IMR-90 (cell line): ENCODE measurements around the gene LRRTM4. TPM values are rescaled to one million over a fixed set of nuclear protein-coding genes. Genes with fewer than 3 reads are reported as not detected.

Experiments used
- ATAC-seq: fragments of 200-7000 bp; cut with Tn5 transposase; 2 replicates; pipeline ENCODE4 v1.9.1; 2020; ENCODE audit warnings: low read depth, mild to moderate bottlenecking, moderate library complexity
- BruUV-seq: library from RNA; stranded (reverse); fragments of 400-500 nt; replicated peaks from 2 replicates; lab custom pipeline; 2021; lab: Mats Ljungman, UMichigan
- CTCF ChIA-PET: fragments of 300-600 bp; formaldehyde crosslinking; extraction: SDS; loops from one replicate; lab custom pipeline; 2021; ENCODE audit warnings: antibody characterized with exemption; lab: Yijun Ruan, JAX
- POLR2A ChIA-PET: fragments of 300-600 bp; sonication (Branson Sonifier 250); formaldehyde crosslinking; loops from one replicate; lab custom pipeline; 2022; ENCODE audit warnings: antibody characterized with exemption; ENCODE audit not compliant: unreplicated experiment; lab: Charles Lee
- DNase-seq: peaks from one replicate; pipeline ENCODE4 v3.0.0; 2013
- H2AFZ ChIP-seq: replicated peaks from 2 replicates; pipeline ENCODE3; 2013; ENCODE audit warnings: low read length, mild to moderate bottlenecking; ENCODE audit not compliant: poor library complexity
- H2AK5ac ChIP-seq: 2 replicates; pipeline ENCODE4 v1.6.1; 2013; ENCODE audit warnings: low read depth, low read length, inconsistent platforms
- H2AK9ac ChIP-seq: replicated peaks from 2 replicates; pipeline ENCODE3; 2013; ENCODE audit warnings: mild to moderate bottlenecking, low read depth, low read length, moderate library complexity; ENCODE audit not compliant: poor library complexity
- H2BK120ac ChIP-seq: 2 replicates; pipeline ENCODE4 v1.6.1; 2013; ENCODE audit warnings: low read depth, low read length, inconsistent platforms
- H2BK15ac ChIP-seq: 3 replicates; pipeline ENCODE4 v1.6.1; 2013; ENCODE audit warnings: low read depth, low read length, inconsistent platforms
- H2BK20ac ChIP-seq: 2 replicates; pipeline ENCODE4 v1.6.1; 2013; ENCODE audit warnings: low read depth, mild to moderate bottlenecking, inconsistent platforms, low read length, moderate library complexity
- H2BK5ac ChIP-seq: 2 replicates; pipeline ENCODE4 v1.6.1; 2013; ENCODE audit warnings: mild to moderate bottlenecking, low read depth, low read length, inconsistent platforms; ENCODE audit not compliant: poor library complexity, severe bottlenecking
- H3K14ac ChIP-seq: replicated peaks from 2 replicates; pipeline ENCODE4 v1.6.1; 2013; ENCODE audit warnings: low read depth, low read length, inconsistent platforms
- H3K18ac ChIP-seq: 2 replicates; pipeline ENCODE4 v1.6.1; 2013; ENCODE audit warnings: low read depth, low read length, control low read depth
- H3K23ac ChIP-seq: 2 replicates; pipeline ENCODE4 v1.6.1; 2013; ENCODE audit warnings: low read depth, low read length, inconsistent platforms
- H3K27ac ChIP-seq: 2 replicates; pipeline ENCODE4 v1.5.1; 2013; ENCODE audit warnings: mild to moderate bottlenecking, control low read depth, low read length; ENCODE audit not compliant: insufficient read depth
- H3K27me3 ChIP-seq: 2 replicates; pipeline ENCODE4 v1.6.1; 2013; ENCODE audit warnings: low read length; ENCODE audit not compliant: control insufficient read depth, insufficient read depth
- H3K36me3 ChIP-seq: 2 replicates; pipeline ENCODE4 v1.6.1; 2013; ENCODE audit warnings: low read length, mixed read lengths; ENCODE audit not compliant: control insufficient read depth, insufficient read depth
- H3K4ac ChIP-seq: 2 replicates; pipeline ENCODE4 v1.6.1; 2013; ENCODE audit warnings: low read depth, low read length, inconsistent platforms
- H3K4me1 ChIP-seq: 2 replicates; pipeline ENCODE4 v1.6.1; 2013; ENCODE audit warnings: low read length, mixed read lengths; ENCODE audit not compliant: control insufficient read depth, insufficient read depth
- H3K4me2 ChIP-seq: 2 replicates; pipeline ENCODE4 v1.6.1; 2013; ENCODE audit warnings: low read depth, mild to moderate bottlenecking, control low read depth, low read length, moderate library complexity
- H3K4me3 ChIP-seq: 2 replicates; pipeline ENCODE4 v1.5.1; 2013; ENCODE audit warnings: low read depth, mild to moderate bottlenecking, control low read depth, low read length, moderate library complexity; ENCODE audit not compliant: insufficient read depth
- H3K56ac ChIP-seq: 2 replicates; pipeline ENCODE4 v1.6.1; 2013; ENCODE audit warnings: low read length, inconsistent platforms; ENCODE audit not compliant: insufficient read depth; ENCODE audit errors: extremely low read depth
- H3K79me1 ChIP-seq, 2 experiments: 2 replicates each; pipeline ENCODE4 v1.6.1; 2013; ENCODE audit warnings: low read length in 2 of 2, inconsistent platforms in 1 of 2, low read depth in 1 of 2
- H3K9ac ChIP-seq: 2 replicates; pipeline ENCODE4 v1.6.1; 2013; ENCODE audit warnings: low read depth, low read length, control low read depth
- H3K9me1 ChIP-seq: 2 replicates; pipeline ENCODE4 v1.6.1; 2013; ENCODE audit warnings: low read length, inconsistent platforms; ENCODE audit not compliant: insufficient read depth
- H3K9me3 ChIP-seq: 2 replicates; pipeline ENCODE4 v1.6.1; 2013; ENCODE audit warnings: low read length; ENCODE audit not compliant: control insufficient read depth, insufficient read depth
- H4K20me1 ChIP-seq: 2 replicates; pipeline ENCODE4 v1.6.1; 2013; ENCODE audit warnings: low read length, inconsistent platforms; ENCODE audit not compliant: insufficient read depth
- H4K5ac ChIP-seq: 2 replicates; pipeline ENCODE4 v1.6.1; 2013; ENCODE audit warnings: mild to moderate bottlenecking, low read depth, low read length, control low read depth
- H4K8ac ChIP-seq, 2 experiments: 2 replicates each; pipeline ENCODE4 v1.6.1; 2013; ENCODE audit warnings: low read depth in 2 of 2, low read length in 2 of 2, control low read depth in 1 of 2, inconsistent platforms in 1 of 2
- H4K91ac ChIP-seq: 2 replicates; pipeline ENCODE4 v1.6.1; 2013; ENCODE audit warnings: low read depth, low read length, inconsistent platforms; ENCODE audit not compliant: insufficient read depth
- BHLHE40 ChIP-seq: fragments of 150-350 bp; IDR thresholded peaks from 2 replicates; pipeline ENCODE4 v1.6.1; 2016; ENCODE audit warnings: mild to moderate bottlenecking, low read depth, low read length
- CEBPB ChIP-seq: IDR thresholded peaks from 2 replicates; pipeline ENCODE4 v1.6.1; 2012; ENCODE audit warnings: low read depth, low read length, improper control_type of control experiment
- CHD1 ChIP-seq: IDR thresholded peaks from 2 replicates; pipeline ENCODE4 v1.6.1; 2012; ENCODE audit warnings: low read depth, low read length, improper control_type of control experiment
- CTCF ChIP-seq: conservative IDR thresholded peaks from 2 replicates; pipeline ENCODE4 v1.5.1; 2012; ENCODE audit warnings: mild to moderate bottlenecking, low read depth, low read length, improper control_type of control experiment
- FOS ChIP-seq: fragments of 150-350 bp; IDR thresholded peaks from 2 replicates; pipeline ENCODE4 v1.6.1; 2016; ENCODE audit warnings: low read depth, low read length
- MAFK ChIP-seq: IDR thresholded peaks from 2 replicates; pipeline ENCODE4 v1.6.1; 2012; ENCODE audit warnings: low read depth, low read length, improper control_type of control experiment
- MAZ ChIP-seq: IDR thresholded peaks from 2 replicates; pipeline ENCODE4 v1.6.1; 2012; ENCODE audit warnings: low read depth, mild to moderate bottlenecking, low read length, improper control_type of control experiment, moderate library complexity, borderline replicate concordance
- MXI1 ChIP-seq: IDR thresholded peaks from 2 replicates; pipeline ENCODE4 v1.6.1; 2012; ENCODE audit warnings: low read depth, mild to moderate bottlenecking, low read length, moderate library complexity, borderline replicate concordance
- NFE2L2 ChIP-seq: fragments of 150-350 bp; IDR thresholded peaks from 2 replicates; pipeline ENCODE4 v1.6.1; 2016; ENCODE audit warnings: low read depth, mild to moderate bottlenecking, low read length
- POLR2A ChIP-seq: IDR thresholded peaks from 2 replicates; pipeline ENCODE4 v1.6.1; 2012; ENCODE audit warnings: mild to moderate bottlenecking, low read depth, low read length
- RAD21 ChIP-seq: IDR thresholded peaks from 2 replicates; pipeline ENCODE4 v1.6.1; 2012; ENCODE audit warnings: low read length, improper control_type of control experiment
- RCOR1 ChIP-seq: IDR thresholded peaks from 2 replicates; pipeline ENCODE4 v1.6.1; 2012; ENCODE audit warnings: mild to moderate bottlenecking, low read length, improper control_type of control experiment; ENCODE audit not compliant: insufficient replicate concordance
- RFX5 ChIP-seq: IDR thresholded peaks from 2 replicates; pipeline ENCODE4 v1.8.0; 2012; ENCODE audit warnings: low read depth, mild to moderate bottlenecking, low read length, moderate library complexity
- SMC3 ChIP-seq: fragments of 150-350 bp; IDR thresholded peaks from 2 replicates; pipeline ENCODE4 v1.6.1; 2016; ENCODE audit warnings: low read depth, mild to moderate bottlenecking, antibody characterized with exemption, low read length, moderate library complexity
- USF2 ChIP-seq: fragments of 150-350 bp; IDR thresholded peaks from 2 replicates; pipeline ENCODE4 v1.6.1; 2017; ENCODE audit warnings: mild to moderate bottlenecking, antibody characterized with exemption, low read length, low read depth
- WGBS, 2 experiments: methylation state at CpG; one replicate each; pipeline versions ENCODE4 v1.1.5 to v1.1.7; 2013; ENCODE audit warnings: missing lambda C conversion rate in 2 of 2; ENCODE audit not compliant: insufficient read length in 1 of 2; ENCODE audit errors: extremely low coverage in 2 of 2; 5-methylcytosine and 5-hydroxymethylcytosine counted together
- dilution Hi-C: fragments of 300-500 bp; cut with HindIII; formaldehyde crosslinking; loops from one replicate; pipeline ENCODE4 v1.14.3; 2018; ENCODE audit warnings: low sequenced_read_pairs; ENCODE audit not compliant: unreplicated experiment
- in situ Hi-C: fragments of 300-500 bp; cut with MboI; formaldehyde crosslinking; loops from 3 replicates; pipeline ENCODE4 v1.14.3; 2019; ENCODE audit warnings: low sequenced_read_pairs, inconsistent platforms, mixed read lengths
- intact Hi-C: fragments of 100-400 bp; cut with micrococcal nuclease; formaldehyde crosslinking; loops from 2 replicates; pipeline ENCODE4 v1.10.0; 2022
- polyA plus RNA-seq, 3 experiments: library from polyadenylated mRNA; depleted of rRNA; stranded (reverse); fragments of >200 nt; gene quantifications; 2 replicates each; pipeline ENCODE4 v1.2.3, GENCODE V29; 2012; ENCODE audit warnings: low replicate concordance in 1 of 3
- total RNA-seq: library from RNA; depleted of rRNA; stranded (reverse); fragments of >200 nt; gene quantifications from 2 replicates; pipeline ENCODE4 v1.2.3, GENCODE V29; 2012
- TF ChIP-seq, protein P1 (sequence below): fragments of 150-350 bp; IDR thresholded peaks from 2 replicates; pipeline ENCODE4 v1.6.1; 2016; ENCODE audit warnings: low read depth, mild to moderate bottlenecking, low read length, moderate library complexity, borderline replicate concordance

LRRTM4 gene
- total and polyA plus RNA-seq, 2 of the 4 experiments (the other 2 are of a cell fraction): not detected

GRCh38 chr2:76808732-76809131, 713.4 kb downstream of the LRRTM4 start:
- Histone ChIP-seq H3K4me1 (no peaks in the 10 kb centered on the region), H2BK5ac (no peak overlapping the region), H3K4me3 (no peak overlapping the region), H2AFZ (no peak overlapping the region), H3K23ac (no peak overlapping the region), H3K4me2 (no peak overlapping the region), H3K14ac (no peak overlapping the region), H3K27me3 (no peaks in the 10 kb centered on the region), H3K56ac (no peak overlapping the region), H3K79me1 (no peaks in the 10 kb centered on the region), H2AK5ac (no peak overlapping the region), H2BK15ac (no peak overlapping the region), H4K91ac (no peak overlapping the region), H4K5ac (no peak overlapping the region), H2BK20ac (no peak overlapping the region), H3K18ac (no peak overlapping the region), H3K9me3 (no peaks in the 10 kb centered on the region), H4K20me1 (no peaks in the 10 kb centered on the region), H3K9me1 (no peaks in the 10 kb centered on the region), H2AK9ac (no peak overlapping the region), H3K9ac (no peak overlapping the region), H3K36me3 (no peaks in the 10 kb centered on the region), H3K4ac (no peak overlapping the region), H4K8ac (no peak overlapping the region), H2BK120ac (no peak overlapping the region), H3K27ac (no peak overlapping the region)
- TF ChIP-seq MAZ: no peak
- TF ChIP-seq RFX5: no peak
- TF ChIP-seq, protein P1, sequence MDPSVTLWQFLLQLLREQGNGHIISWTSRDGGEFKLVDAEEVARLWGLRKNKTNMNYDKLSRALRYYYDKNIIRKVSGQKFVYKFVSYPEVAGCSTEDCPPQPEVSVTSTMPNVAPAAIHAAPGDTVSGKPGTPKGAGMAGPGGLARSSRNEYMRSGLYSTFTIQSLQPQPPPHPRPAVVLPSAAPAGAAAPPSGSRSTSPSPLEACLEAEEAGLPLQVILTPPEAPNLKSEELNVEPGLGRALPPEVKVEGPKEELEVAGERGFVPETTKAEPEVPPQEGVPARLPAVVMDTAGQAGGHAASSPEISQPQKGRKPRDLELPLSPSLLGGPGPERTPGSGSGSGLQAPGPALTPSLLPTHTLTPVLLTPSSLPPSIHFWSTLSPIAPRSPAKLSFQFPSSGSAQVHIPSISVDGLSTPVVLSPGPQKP: no peak
- TF ChIP-seq MAFK: no peak
- no peak for TF ChIP-seq USF2
- TF ChIP-seq NFE2L2: no peak
- TF ChIP-seq MXI1: no peak
- no peak for TF ChIP-seq SMC3
- no peak for TF ChIP-seq CHD1
- no peak for TF ChIP-seq RCOR1
- TF ChIP-seq RAD21: no peak
- TF ChIP-seq CEBPB: no peak
- TF ChIP-seq BHLHE40: no peak
- TF ChIP-seq FOS: no peak
- no peak for TF ChIP-seq CTCF
- no peak for TF ChIP-seq POLR2A
- no peak for ATAC-seq
- in situ Hi-C loops: no loop called here
- no TSS peak for BruUV-seq
- dilution Hi-C loops: no loop called here
- intact Hi-C loops: no loop called here
- DNase-seq: no peak
- CTCF ChIA-PET: no interaction called here
- POLR2A ChIA-PET: no interaction called here
- no CpG with 5 or more reads among the region's 1 CpG for WGBS, 2 experiments
